ENCODE measurements around the gene ATP2A2. TPM values are rescaled to one million over a fixed set of nuclear protein-coding genes. Genes with fewer than 3 reads are reported as not detected.

Gene ATP2A2
- total and polyA plus RNA-seq, 8 donors: 118 to 258 (median 143) TPM

DNA sequence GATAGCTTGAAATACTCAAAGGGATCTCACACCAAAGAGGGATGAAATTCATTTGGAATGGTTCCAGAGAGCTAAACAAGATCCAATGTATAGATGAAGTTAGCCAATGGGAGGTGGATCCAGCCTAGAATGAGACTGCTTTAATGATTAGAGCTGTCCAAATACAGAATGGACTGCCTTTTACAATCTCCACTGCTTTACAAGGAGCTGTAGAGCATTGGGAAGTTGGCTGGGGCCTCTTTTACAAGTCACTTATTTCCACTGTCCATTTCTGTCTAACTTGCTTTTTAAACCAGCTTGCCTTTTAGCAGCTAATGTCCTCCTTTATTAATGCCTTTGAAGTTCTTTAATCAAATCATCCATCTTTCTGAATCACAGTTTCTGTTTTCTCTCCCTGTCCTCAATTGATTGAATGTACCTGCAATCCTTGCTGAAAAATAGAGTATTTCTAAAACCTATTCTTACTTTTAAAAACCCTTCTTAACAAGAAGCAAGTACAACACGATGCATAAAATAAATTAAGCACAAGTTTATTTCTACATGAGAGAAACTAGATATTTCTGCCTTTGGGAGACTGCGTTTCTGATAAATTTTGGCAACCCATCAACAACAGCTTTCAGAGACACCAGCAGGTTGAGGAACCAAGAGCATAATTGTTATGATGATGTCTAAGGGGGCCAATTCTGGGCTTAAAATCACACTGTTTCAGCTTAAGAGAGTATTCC is 3.4 kb upstream of the ATP2A2 start:
- H3K36me3 ChIP-seq: no peaks in the 10 kb centered on the region

GRCh38 chr12:110278255-110278536 is 2.9 kb upstream of the ATP2A2 start:
- no peak overlapping the region for H3K4me3 ChIP-seq
- no peaks in the 10 kb centered on the region for H3K9me3 ChIP-seq
- no peaks in the 10 kb centered on the region for H3K27me3 ChIP-seq
- no peaks in the 10 kb centered on the region for H3K36me3 ChIP-seq
- TF ChIP-seq, protein P1, sequence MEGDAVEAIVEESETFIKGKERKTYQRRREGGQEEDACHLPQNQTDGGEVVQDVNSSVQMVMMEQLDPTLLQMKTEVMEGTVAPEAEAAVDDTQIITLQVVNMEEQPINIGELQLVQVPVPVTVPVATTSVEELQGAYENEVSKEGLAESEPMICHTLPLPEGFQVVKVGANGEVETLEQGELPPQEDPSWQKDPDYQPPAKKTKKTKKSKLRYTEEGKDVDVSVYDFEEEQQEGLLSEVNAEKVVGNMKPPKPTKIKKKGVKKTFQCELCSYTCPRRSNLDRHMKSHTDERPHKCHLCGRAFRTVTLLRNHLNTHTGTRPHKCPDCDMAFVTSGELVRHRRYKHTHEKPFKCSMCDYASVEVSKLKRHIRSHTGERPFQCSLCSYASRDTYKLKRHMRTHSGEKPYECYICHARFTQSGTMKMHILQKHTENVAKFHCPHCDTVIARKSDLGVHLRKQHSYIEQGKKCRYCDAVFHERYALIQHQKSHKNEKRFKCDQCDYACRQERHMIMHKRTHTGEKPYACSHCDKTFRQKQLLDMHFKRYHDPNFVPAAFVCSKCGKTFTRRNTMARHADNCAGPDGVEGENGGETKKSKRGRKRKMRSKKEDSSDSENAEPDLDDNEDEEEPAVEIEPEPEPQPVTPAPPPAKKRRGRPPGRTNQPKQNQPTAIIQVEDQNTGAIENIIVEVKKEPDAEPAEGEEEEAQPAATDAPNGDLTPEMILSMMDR (IDR thresholded peaks at IDR 0.05): no peak
- ATAC-seq (no peak), DNase-seq (no peak)
- intact Hi-C loops (cut with DNase I): no loop called here
- H3K27ac ChIP-seq: no peak overlapping the region
- peaks cover 0 to 23% of the 10 kb centered on the region in 2 donors for H3K4me1 ChIP-seq

More for the DNA sequence above, 3.4 kb upstream of the ATP2A2 start:
- TF ChIP-seq, protein P1 (IDR thresholded peaks at IDR 0.05): no peak
- DNase-seq (no peak), ATAC-seq (no peak)
- no peak overlapping the region for H3K4me3 ChIP-seq
- no peak overlapping the region for H3K27ac ChIP-seq
- H3K27me3 ChIP-seq: no peaks in the 10 kb centered on the region
- no peaks in the 10 kb centered on the region for H3K9me3 ChIP-seq
- intact Hi-C loops (cut with DNase I): no loop called here
- peaks cover 0 to 18% of the 10 kb centered on the region in 2 donors for H3K4me1 ChIP-seq

DNA sequence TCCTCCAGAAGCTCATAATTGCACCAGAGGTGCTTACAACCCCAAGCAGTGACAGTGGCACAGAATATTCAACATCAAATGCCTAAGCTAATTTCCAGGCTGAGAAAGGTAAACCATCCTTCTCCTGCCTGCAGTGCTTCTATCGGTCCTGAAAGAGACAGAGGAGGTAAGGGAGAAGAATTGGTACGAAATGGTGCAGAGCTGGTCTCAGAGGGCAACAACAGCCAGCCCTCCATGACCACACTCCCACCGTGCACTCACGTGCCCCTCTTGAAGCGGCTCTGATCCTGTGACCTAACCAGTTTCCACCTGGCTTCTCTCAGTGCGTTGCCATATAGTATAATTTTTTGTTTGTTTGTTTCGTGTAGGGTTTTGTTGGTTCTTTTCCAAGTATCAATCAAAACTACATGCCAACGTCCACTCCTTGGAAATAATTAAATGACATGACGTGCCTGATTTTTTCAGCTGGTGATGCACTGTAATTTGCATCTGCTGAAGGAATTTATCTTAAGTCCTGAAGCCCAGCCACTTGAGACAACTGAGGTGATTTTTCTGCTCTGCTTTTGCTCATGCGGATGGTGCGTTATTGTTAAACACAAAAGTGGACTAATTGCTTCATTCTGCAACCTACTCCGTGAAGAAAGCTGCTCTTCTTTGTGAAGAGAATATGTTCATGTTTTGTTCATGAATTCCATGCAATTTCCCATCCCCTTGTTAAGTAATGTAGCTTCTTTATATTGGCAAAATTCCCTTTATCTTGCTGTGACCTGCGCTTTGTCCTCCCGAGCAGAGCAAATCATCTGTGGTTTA is 1.3 kb upstream of the ATP2A2 start:
- H3K27me3 ChIP-seq: no peaks in the 10 kb centered on the region
- ATAC-seq: no peak
- no peaks in the 10 kb centered on the region for H3K36me3 ChIP-seq
- H3K4me3 ChIP-seq: peak overlapping the region; percentile 76 to 91
- H3K9me3 ChIP-seq: no peaks in the 10 kb centered on the region
- intact Hi-C loops (cut with DNase I): no loop called here
- peak in 1 of 4 donors; percentile 42 for DNase-seq
- peak overlapping the region; percentile 96 to 97 for H3K27ac ChIP-seq
- peaks cover 10 to 39% of the 10 kb centered on the region in 2 donors for H3K4me1 ChIP-seq
- TF ChIP-seq, protein P1 (IDR thresholded peaks at IDR 0.05): no peak

GRCh38 chr12:110280392-110280778 is 662 bp upstream of the ATP2A2 start:
- peak overlapping the region; percentile 96 to 97 for H3K27ac ChIP-seq
- peaks cover 16 to 45% of the 10 kb centered on the region in 2 donors for H3K4me1 ChIP-seq
- no peaks in the 10 kb centered on the region for H3K9me3 ChIP-seq
- DNase-seq: peak in 2 of 4 donors; percentile 41 to 52
- no peaks in the 10 kb centered on the region for H3K36me3 ChIP-seq
- intact Hi-C loops (cut with DNase I): no loop called here
- TF ChIP-seq, protein P1 (IDR thresholded peaks at IDR 0.05): no peak
- H3K27me3 ChIP-seq: no peaks in the 10 kb centered on the region
- H3K4me3 ChIP-seq: peak overlapping the region; percentile 76 to 91
- peak; percentile 20 for ATAC-seq
